DOHH2 (cell line): ENCODE measurements around the gene FAM234B.

Source experiments
- CTCF ChIP-seq: fragments of 200-600 bp; sonication (generic); IDR thresholded peaks from one replicate; pipeline ENCODE4 v1.5.1; 2014; ENCODE audit warnings: antibody characterized with exemption, mild to moderate bottlenecking, low read depth, low read length; ENCODE audit not compliant: poor library complexity, severe bottlenecking
- EZH2phosphoT487 ChIP-seq: fragments of 200-600 bp; sonication (generic); IDR thresholded peaks from 2 replicates; pipeline ENCODE4 v1.6.1; 2017; ENCODE audit warnings: borderline replicate concordance, mild to moderate bottlenecking, antibody characterized with exemption, low read length, moderate library complexity, mixed read lengths

- TF ChIP-seq CTCF (no peak), EZH2phosphoT487 (no peak)
Measured at GRCh38 chr12:13030541-13031291, 13.5 kb upstream of the FAM234B start.
